SH-SY5Y (cell line): ENCODE data around the gene HILPDA.

Experiments used
- GATA2 ChIP-seq: IDR thresholded peaks from 2 replicates; pipeline ENCODE4 v1.6.1; 2011; ENCODE audit warnings: mild to moderate bottlenecking, low read depth, low read length
- GATA3 ChIP-seq: IDR thresholded peaks from 2 replicates; pipeline ENCODE4 v1.6.1; 2011; ENCODE audit warnings: low read depth, mild to moderate bottlenecking, low read length, moderate library complexity

DNA sequence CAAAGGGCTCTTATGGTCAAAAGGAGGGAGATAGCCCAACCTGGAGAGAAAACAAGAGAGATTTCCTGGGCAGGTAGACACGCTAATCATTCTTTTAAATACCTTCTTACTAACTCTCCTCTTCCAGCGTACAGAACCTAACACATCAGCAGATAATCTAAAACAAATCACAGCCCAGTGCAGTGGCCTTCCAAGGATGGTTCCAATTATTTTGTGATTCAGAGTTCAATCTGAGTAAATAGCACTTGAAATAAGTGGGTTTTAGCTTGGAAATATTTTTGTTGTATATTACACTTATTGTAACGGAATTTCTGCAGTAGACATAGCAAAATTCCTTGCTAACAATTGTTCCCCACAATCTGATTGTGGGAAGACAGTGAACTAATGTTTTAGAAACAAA is 38.6 kb upstream of the HILPDA start:
- TF ChIP-seq GATA2: no peak
- no peak for TF ChIP-seq GATA3
